Measurements from ENCODE around the gene SMARCA1.

Gene SMARCA1

DNA sequence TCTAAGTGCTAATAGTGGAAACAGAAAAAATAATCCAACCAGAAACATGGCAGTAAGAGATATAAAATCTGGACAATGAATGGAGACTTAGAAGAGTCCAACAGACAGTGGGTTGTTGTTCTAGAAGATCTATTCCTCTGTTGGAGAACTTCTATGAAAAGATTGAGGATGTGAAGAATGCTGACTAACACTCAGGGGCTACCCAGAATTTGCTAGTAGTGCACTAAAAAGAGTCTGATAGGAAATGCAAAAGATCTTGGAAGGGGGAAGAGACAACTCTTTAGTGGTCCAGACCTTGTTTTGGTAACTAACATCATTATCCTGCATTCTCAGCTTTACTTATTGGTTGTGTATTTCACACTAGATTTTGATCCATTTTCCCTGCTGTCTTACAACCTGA, 77.9 kb downstream of the SMARCA1 start:
- DNase-seq = no peak

DNA sequence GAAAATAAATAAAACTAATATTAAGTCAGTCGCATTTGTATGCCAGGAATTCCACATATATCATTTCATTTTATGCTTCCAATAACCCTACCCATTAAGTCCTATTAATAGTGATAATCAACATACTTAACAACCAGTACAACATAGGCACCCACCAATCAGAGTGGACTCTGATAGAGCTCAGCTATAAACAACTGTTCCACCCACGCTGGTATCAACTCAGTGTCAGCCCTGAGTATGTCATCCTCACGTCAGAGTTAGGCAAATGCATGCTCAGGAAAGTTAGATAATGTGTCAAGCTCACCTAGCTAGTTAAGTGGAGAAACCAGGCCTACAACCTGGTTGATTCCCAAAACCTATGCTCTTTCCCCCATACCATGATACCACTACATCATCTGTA, 89.3 kb downstream of the SMARCA1 start:
- DNase-seq = no peak

DNA sequence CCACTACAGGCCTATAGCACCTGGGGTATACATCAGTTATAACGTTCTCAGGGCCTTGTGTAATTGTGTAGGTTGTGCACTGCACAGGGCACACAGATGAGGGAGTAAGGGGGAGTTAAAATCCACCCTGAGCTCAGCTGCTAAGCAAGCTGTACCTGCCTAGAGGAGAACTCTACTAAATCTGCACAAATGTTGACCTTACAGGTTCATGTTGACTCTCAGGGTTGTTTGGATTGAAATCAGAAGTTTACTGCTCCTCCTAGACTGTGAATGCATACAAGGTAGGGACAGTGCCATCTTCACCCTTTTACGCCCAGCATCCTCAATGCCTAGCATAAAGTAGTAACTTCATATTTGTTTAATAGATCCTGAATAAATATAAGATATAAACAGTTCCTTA, 89.8 kb downstream of the SMARCA1 start:
- no peak for DNase-seq

DNA sequence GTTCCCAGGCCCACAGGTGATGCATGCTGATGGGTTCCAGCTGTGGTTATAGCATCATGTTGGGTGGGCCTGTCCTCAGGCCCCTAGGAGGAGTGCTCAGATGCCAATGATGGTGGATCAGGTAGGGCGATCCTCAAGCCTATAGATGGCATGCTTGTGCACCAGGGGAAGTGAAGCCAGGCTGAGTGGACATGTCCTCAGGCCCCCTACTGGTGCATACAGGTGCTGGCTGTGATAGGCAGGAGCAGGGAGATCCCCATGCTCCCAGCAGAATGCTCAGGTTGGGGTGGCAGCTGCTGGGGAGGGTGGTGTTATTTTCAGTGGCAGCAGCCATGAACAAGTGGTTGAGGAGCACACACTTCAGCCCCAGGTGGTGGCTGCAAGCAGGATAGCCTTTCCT, 96.0 kb downstream of the SMARCA1 start:
- no peak for DNase-seq

- no peak for DNase-seq
These were observed 100.1 kb downstream of the SMARCA1 start for GRCh38 chrX:129423191-129423590.

DNA sequence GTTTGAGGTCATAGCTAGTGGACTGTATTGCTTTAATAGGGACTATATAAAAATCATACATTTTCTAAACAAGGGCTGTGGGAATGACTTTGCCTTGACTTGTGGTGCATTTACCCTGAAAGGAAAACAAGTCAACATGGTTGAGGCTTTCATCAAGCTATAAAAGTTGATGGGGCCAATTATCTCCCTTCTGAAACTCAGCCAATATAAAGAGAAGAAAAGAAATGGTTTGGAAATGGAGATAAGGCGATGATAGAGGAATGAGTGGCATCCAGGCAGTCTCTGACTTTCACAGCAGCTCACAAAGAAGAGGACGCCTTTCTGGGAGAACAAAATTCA, 118.7 kb downstream of the SMARCA1 start:
- DNase-seq = no peak

DNA sequence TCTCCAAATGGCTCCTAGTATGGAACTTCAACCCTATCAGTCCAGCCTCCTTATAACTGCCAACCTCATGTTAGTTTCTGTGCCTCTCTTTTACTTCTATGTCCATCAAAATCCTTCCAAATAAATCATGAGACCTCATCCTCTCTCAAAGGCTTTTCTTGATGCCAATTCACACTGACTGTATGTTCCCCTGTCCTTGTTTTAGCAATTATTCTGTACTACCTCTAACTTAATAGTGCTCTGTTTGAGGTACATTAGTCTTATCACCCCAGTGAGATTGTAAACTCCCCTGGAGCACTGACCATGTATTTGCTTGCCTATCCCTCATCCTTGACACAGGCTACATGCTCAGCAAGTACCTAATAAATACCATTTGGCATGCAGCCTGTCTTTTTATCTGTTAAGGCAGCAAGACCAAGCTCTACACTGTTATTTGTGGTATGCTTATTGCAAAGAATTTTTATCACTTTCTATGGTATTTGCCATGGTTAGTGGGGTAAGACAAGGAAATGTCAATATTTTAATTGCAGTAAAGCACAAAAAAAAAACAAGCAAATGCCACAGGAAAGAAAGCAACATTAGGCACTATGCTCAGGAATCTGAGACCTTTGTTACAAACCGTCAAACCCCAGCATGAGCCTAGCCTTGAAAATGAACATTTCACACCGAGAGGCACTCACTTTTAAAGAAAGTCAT, 119.2 kb downstream of the SMARCA1 start:
- DNase-seq = peak; percentile 1

All from fibroblast of skin of right quadriceps (primary cell).